Measurements from ENCODE around the gene BCAS3. TPM values are rescaled to one million over a fixed set of nuclear protein-coding genes. Genes with fewer than 3 reads are reported as not detected.

BCAS3 gene
- total and polyA plus RNA-seq, 2 donors (not counting 1 experiment from before 2014, with no cell fraction given): 13.9 to 73.4 TPM

DNA sequence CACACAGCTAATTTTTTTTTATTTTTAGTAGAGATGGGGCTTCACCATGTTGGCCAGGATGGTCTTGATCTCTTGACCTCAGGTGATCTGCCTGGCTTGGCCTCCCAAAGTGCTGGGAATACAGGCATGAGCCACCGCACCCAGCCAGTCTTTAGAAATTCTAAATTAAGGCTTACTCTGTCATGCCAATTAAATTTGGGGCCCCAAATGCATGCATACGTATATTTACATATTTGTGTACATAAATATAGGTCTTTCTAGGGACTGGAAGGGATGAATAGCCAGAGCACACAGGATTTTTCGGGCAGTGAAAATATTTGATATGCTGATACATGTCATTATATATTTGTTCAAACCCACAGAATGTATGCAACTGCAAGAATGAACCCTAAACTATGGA is 105.1 kb downstream of the BCAS3 start:
- Mint-ChIP-seq H3K9me3 (ENCODE audit: insufficient read depth) (no peaks in the 10 kb centered on the region), H3K27me3 (no peaks in the 10 kb centered on the region), H3K4me1 (no peaks in the 10 kb centered on the region), H3K4me3 (no peak overlapping the region), H3K27ac (no peak overlapping the region)
- intact Hi-C loops (cut with micrococcal nuclease): no loop called here
- no peak overlapping the region for H3K27ac ChIP-seq (ENCODE audit: low read length in 2 of 2)
- H3K36me3 ChIP-seq (replicated peaks in 1 of 2; ENCODE audit: control extremely low read depth in 1 of 2, control insufficient read depth in 1 of 2, extremely low read depth in 1 of 2, insufficient read depth in 2 of 2, low read length in 1 of 2): no peaks in the 10 kb centered on the region
- no peak overlapping the region for H2AFZ ChIP-seq (ENCODE audit: insufficient read depth, low read depth, low read length, poor library complexity, severe bottlenecking)
- ChIA-PET POLR2A (no interaction called here), CTCF (no interaction called here)
- no peaks in the 10 kb centered on the region for H4K20me1 ChIP-seq (ENCODE audit: control insufficient read depth, insufficient read depth, low read length, poor library complexity, severe bottlenecking)
- H3K9ac ChIP-seq (ENCODE audit: low read length): no peak overlapping the region
- TF ChIP-seq EZH2 (IDR thresholded peaks at IDR 0.05; ENCODE audit: borderline replicate concordance, insufficient read depth, low read depth, low read length, poor library complexity, severe bottlenecking): no peak
- TF ChIP-seq, protein P1, sequence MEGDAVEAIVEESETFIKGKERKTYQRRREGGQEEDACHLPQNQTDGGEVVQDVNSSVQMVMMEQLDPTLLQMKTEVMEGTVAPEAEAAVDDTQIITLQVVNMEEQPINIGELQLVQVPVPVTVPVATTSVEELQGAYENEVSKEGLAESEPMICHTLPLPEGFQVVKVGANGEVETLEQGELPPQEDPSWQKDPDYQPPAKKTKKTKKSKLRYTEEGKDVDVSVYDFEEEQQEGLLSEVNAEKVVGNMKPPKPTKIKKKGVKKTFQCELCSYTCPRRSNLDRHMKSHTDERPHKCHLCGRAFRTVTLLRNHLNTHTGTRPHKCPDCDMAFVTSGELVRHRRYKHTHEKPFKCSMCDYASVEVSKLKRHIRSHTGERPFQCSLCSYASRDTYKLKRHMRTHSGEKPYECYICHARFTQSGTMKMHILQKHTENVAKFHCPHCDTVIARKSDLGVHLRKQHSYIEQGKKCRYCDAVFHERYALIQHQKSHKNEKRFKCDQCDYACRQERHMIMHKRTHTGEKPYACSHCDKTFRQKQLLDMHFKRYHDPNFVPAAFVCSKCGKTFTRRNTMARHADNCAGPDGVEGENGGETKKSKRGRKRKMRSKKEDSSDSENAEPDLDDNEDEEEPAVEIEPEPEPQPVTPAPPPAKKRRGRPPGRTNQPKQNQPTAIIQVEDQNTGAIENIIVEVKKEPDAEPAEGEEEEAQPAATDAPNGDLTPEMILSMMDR (IDR thresholded peaks at IDR 0.05): no peak
- ATAC-seq (ENCODE audit: low read depth) (no peak), DNase-seq (no peak)
- H3K4me3 ChIP-seq (ENCODE audit: control extremely low read depth in 1 of 5, extremely low read depth in 1 of 5, insufficient read depth in 1 of 5, low read depth in 2 of 5, low read length in 4 of 5): no peak overlapping the region
- H3K27me3 ChIP-seq (replicated peaks in 1 of 4; ENCODE audit: control extremely low read depth in 1 of 4, control insufficient read depth in 3 of 4, insufficient read depth in 4 of 4, low read length in 3 of 4): no peaks in the 10 kb centered on the region
- no peaks in the 10 kb centered on the region for H3K4me1 ChIP-seq (ENCODE audit: control insufficient read depth in 2 of 2, insufficient read depth in 2 of 2, low read length in 2 of 2)
- H3K79me2 ChIP-seq (ENCODE audit: control insufficient read depth, insufficient read depth, low read length): no peaks in the 10 kb centered on the region
- H3K9me3 ChIP-seq (ENCODE audit: control extremely low read depth in 1 of 3, control insufficient read depth in 2 of 3, insufficient read depth in 1 of 3, low read length in 2 of 3): no peaks in the 10 kb centered on the region
- WGBS (ENCODE audit: insufficient coverage): 100% methylated on average over 1 of the region's 3 CpGs
- H3K4me2 ChIP-seq (replicated peaks; ENCODE audit: low read depth, low read length, poor library complexity, severe bottlenecking): no peak overlapping the region

DNA sequence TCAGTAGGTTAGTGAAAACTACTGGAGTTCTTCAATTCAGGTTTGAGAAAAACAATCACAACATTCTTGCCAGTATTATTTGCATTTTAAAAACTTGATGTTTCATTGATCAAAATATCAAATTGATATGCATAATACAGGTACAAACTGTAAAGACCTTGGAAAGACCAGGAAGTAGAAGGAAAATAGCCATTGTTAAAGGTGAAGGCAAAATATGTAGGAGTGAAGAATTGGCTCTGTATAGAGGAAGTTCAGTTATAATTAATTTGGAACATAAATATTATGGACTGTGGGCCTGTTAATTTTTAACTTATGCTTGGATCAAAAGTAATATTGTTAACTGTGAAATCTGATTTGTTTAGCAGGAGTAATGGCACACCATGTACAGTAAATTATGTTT is 112.6 kb downstream of the BCAS3 start:
- TF ChIP-seq, protein P1 (IDR thresholded peaks at IDR 0.05): no peak
- no peak for TF ChIP-seq EZH2 (IDR thresholded peaks at IDR 0.05; ENCODE audit: borderline replicate concordance, insufficient read depth, low read depth, low read length, poor library complexity, severe bottlenecking)
- Histone ChIP-seq H3K4me3 (ENCODE audit: control extremely low read depth in 1 of 5, extremely low read depth in 1 of 5, insufficient read depth in 1 of 5, low read depth in 2 of 5, low read length in 4 of 5) (no peak overlapping the region), H3K27me3 (replicated peaks in 1 of 4; ENCODE audit: control extremely low read depth in 1 of 4, control insufficient read depth in 3 of 4, insufficient read depth in 4 of 4, low read length in 3 of 4) (no peaks in the 10 kb centered on the region), H2AFZ (ENCODE audit: insufficient read depth, low read depth, low read length, poor library complexity, severe bottlenecking) (no peak overlapping the region), H4K20me1 (ENCODE audit: control insufficient read depth, insufficient read depth, low read length, poor library complexity, severe bottlenecking) (no peaks in the 10 kb centered on the region), H3K9ac (ENCODE audit: low read length) (no peak overlapping the region), H3K79me2 (ENCODE audit: control insufficient read depth, insufficient read depth, low read length) (no peaks in the 10 kb centered on the region), H3K36me3 (replicated peaks in 1 of 2; ENCODE audit: control extremely low read depth in 1 of 2, control insufficient read depth in 1 of 2, extremely low read depth in 1 of 2, insufficient read depth in 2 of 2, low read length in 1 of 2) (no peaks in the 10 kb centered on the region), H3K4me1 (ENCODE audit: control insufficient read depth in 2 of 2, insufficient read depth in 2 of 2, low read length in 2 of 2) (no peaks in the 10 kb centered on the region), H3K27ac (ENCODE audit: low read length in 2 of 2) (no peak overlapping the region), H3K4me2 (replicated peaks; ENCODE audit: low read depth, low read length, poor library complexity, severe bottlenecking) (no peak overlapping the region), H3K9me3 (ENCODE audit: control extremely low read depth in 1 of 3, control insufficient read depth in 2 of 3, insufficient read depth in 1 of 3, low read length in 2 of 3) (no peaks in the 10 kb centered on the region)
- Mint-ChIP-seq H3K4me1 (no peaks in the 10 kb centered on the region), H3K4me3 (no peak overlapping the region), H3K27ac (no peak overlapping the region), H3K27me3 (no peaks in the 10 kb centered on the region), H3K9me3 (ENCODE audit: insufficient read depth) (no peaks in the 10 kb centered on the region)
- ATAC-seq (ENCODE audit: low read depth) (no peak), DNase-seq (no peak)
- CTCF ChIA-PET: no interaction called here
- POLR2A ChIA-PET: no interaction called here
- intact Hi-C loops (cut with micrococcal nuclease): no loop called here
